IMR-90 (cell line): ENCODE measurements around the gene BRCA1. TPM values are rescaled to one million over a fixed set of nuclear protein-coding genes. Genes with fewer than 3 reads are reported as not detected.

ENCODE experiments used
- ATAC-seq: fragments of 200-7000 bp; cut with Tn5 transposase; 2 replicates; pipeline ENCODE4 v1.9.1; 2020; ENCODE audit warnings: low read depth, mild to moderate bottlenecking, moderate library complexity
- BruUV-seq: library from RNA; stranded (reverse); fragments of 400-500 nt; replicated peaks from 2 replicates; lab custom pipeline; 2021; lab: Mats Ljungman, UMichigan
- CTCF ChIA-PET: fragments of 300-600 bp; formaldehyde crosslinking; extraction: SDS; loops from one replicate; lab custom pipeline; 2021; ENCODE audit warnings: antibody characterized with exemption; lab: Yijun Ruan, JAX
- POLR2A ChIA-PET: fragments of 300-600 bp; sonication (Branson Sonifier 250); formaldehyde crosslinking; loops from one replicate; lab custom pipeline; 2022; ENCODE audit warnings: antibody characterized with exemption; ENCODE audit not compliant: unreplicated experiment; lab: Charles Lee
- DNase-seq: peaks from one replicate; pipeline ENCODE4 v3.0.0; 2013
- H2AFZ ChIP-seq: replicated peaks from 2 replicates; pipeline ENCODE3; 2013; ENCODE audit warnings: low read length, mild to moderate bottlenecking; ENCODE audit not compliant: poor library complexity
- H2AK5ac ChIP-seq: 2 replicates; pipeline ENCODE4 v1.6.1; 2013; ENCODE audit warnings: low read depth, low read length, inconsistent platforms
- H2AK9ac ChIP-seq: replicated peaks from 2 replicates; pipeline ENCODE3; 2013; ENCODE audit warnings: mild to moderate bottlenecking, low read depth, low read length, moderate library complexity; ENCODE audit not compliant: poor library complexity
- H2BK120ac ChIP-seq: 2 replicates; pipeline ENCODE4 v1.6.1; 2013; ENCODE audit warnings: low read depth, low read length, inconsistent platforms
- H2BK15ac ChIP-seq: 3 replicates; pipeline ENCODE4 v1.6.1; 2013; ENCODE audit warnings: low read depth, low read length, inconsistent platforms
- H2BK20ac ChIP-seq: 2 replicates; pipeline ENCODE4 v1.6.1; 2013; ENCODE audit warnings: low read depth, mild to moderate bottlenecking, inconsistent platforms, low read length, moderate library complexity
- H2BK5ac ChIP-seq: 2 replicates; pipeline ENCODE4 v1.6.1; 2013; ENCODE audit warnings: mild to moderate bottlenecking, low read depth, low read length, inconsistent platforms; ENCODE audit not compliant: poor library complexity, severe bottlenecking
- H3K14ac ChIP-seq: replicated peaks from 2 replicates; pipeline ENCODE4 v1.6.1; 2013; ENCODE audit warnings: low read depth, low read length, inconsistent platforms
- H3K18ac ChIP-seq: 2 replicates; pipeline ENCODE4 v1.6.1; 2013; ENCODE audit warnings: low read depth, low read length, control low read depth
- H3K23ac ChIP-seq: 2 replicates; pipeline ENCODE4 v1.6.1; 2013; ENCODE audit warnings: low read depth, low read length, inconsistent platforms
- H3K27ac ChIP-seq: 2 replicates; pipeline ENCODE4 v1.5.1; 2013; ENCODE audit warnings: mild to moderate bottlenecking, control low read depth, low read length; ENCODE audit not compliant: insufficient read depth
- H3K27me3 ChIP-seq: 2 replicates; pipeline ENCODE4 v1.6.1; 2013; ENCODE audit warnings: low read length; ENCODE audit not compliant: control insufficient read depth, insufficient read depth
- H3K36me3 ChIP-seq: 2 replicates; pipeline ENCODE4 v1.6.1; 2013; ENCODE audit warnings: low read length, mixed read lengths; ENCODE audit not compliant: control insufficient read depth, insufficient read depth
- H3K4ac ChIP-seq: 2 replicates; pipeline ENCODE4 v1.6.1; 2013; ENCODE audit warnings: low read depth, low read length, inconsistent platforms
- H3K4me1 ChIP-seq: 2 replicates; pipeline ENCODE4 v1.6.1; 2013; ENCODE audit warnings: low read length, mixed read lengths; ENCODE audit not compliant: control insufficient read depth, insufficient read depth
- H3K4me2 ChIP-seq: 2 replicates; pipeline ENCODE4 v1.6.1; 2013; ENCODE audit warnings: low read depth, mild to moderate bottlenecking, control low read depth, low read length, moderate library complexity
- H3K4me3 ChIP-seq: 2 replicates; pipeline ENCODE4 v1.5.1; 2013; ENCODE audit warnings: low read depth, mild to moderate bottlenecking, control low read depth, low read length, moderate library complexity; ENCODE audit not compliant: insufficient read depth
- H3K56ac ChIP-seq: 2 replicates; pipeline ENCODE4 v1.6.1; 2013; ENCODE audit warnings: low read length, inconsistent platforms; ENCODE audit not compliant: insufficient read depth; ENCODE audit errors: extremely low read depth
- H3K79me1 ChIP-seq, 2 experiments: 2 replicates each; pipeline ENCODE4 v1.6.1; 2013; ENCODE audit warnings: low read length in 2 of 2, inconsistent platforms in 1 of 2, low read depth in 1 of 2
- H3K9ac ChIP-seq: 2 replicates; pipeline ENCODE4 v1.6.1; 2013; ENCODE audit warnings: low read depth, low read length, control low read depth
- H3K9me1 ChIP-seq: 2 replicates; pipeline ENCODE4 v1.6.1; 2013; ENCODE audit warnings: low read length, inconsistent platforms; ENCODE audit not compliant: insufficient read depth
- H3K9me3 ChIP-seq: 2 replicates; pipeline ENCODE4 v1.6.1; 2013; ENCODE audit warnings: low read length; ENCODE audit not compliant: control insufficient read depth, insufficient read depth
- H4K20me1 ChIP-seq: 2 replicates; pipeline ENCODE4 v1.6.1; 2013; ENCODE audit warnings: low read length, inconsistent platforms; ENCODE audit not compliant: insufficient read depth
- H4K5ac ChIP-seq: 2 replicates; pipeline ENCODE4 v1.6.1; 2013; ENCODE audit warnings: mild to moderate bottlenecking, low read depth, low read length, control low read depth
- H4K8ac ChIP-seq, 2 experiments: 2 replicates each; pipeline ENCODE4 v1.6.1; 2013; ENCODE audit warnings: low read depth in 2 of 2, low read length in 2 of 2, control low read depth in 1 of 2, inconsistent platforms in 1 of 2
- H4K91ac ChIP-seq: 2 replicates; pipeline ENCODE4 v1.6.1; 2013; ENCODE audit warnings: low read depth, low read length, inconsistent platforms; ENCODE audit not compliant: insufficient read depth
- BHLHE40 ChIP-seq: fragments of 150-350 bp; IDR thresholded peaks from 2 replicates; pipeline ENCODE4 v1.6.1; 2016; ENCODE audit warnings: mild to moderate bottlenecking, low read depth, low read length
- CEBPB ChIP-seq: IDR thresholded peaks from 2 replicates; pipeline ENCODE4 v1.6.1; 2012; ENCODE audit warnings: low read depth, low read length, improper control_type of control experiment
- CHD1 ChIP-seq: IDR thresholded peaks from 2 replicates; pipeline ENCODE4 v1.6.1; 2012; ENCODE audit warnings: low read depth, low read length, improper control_type of control experiment
- FOS ChIP-seq: fragments of 150-350 bp; IDR thresholded peaks from 2 replicates; pipeline ENCODE4 v1.6.1; 2016; ENCODE audit warnings: low read depth, low read length
- MAFK ChIP-seq: IDR thresholded peaks from 2 replicates; pipeline ENCODE4 v1.6.1; 2012; ENCODE audit warnings: low read depth, low read length, improper control_type of control experiment
- MAZ ChIP-seq: IDR thresholded peaks from 2 replicates; pipeline ENCODE4 v1.6.1; 2012; ENCODE audit warnings: low read depth, mild to moderate bottlenecking, low read length, improper control_type of control experiment, moderate library complexity, borderline replicate concordance
- MXI1 ChIP-seq: IDR thresholded peaks from 2 replicates; pipeline ENCODE4 v1.6.1; 2012; ENCODE audit warnings: low read depth, mild to moderate bottlenecking, low read length, moderate library complexity, borderline replicate concordance
- NFE2L2 ChIP-seq: fragments of 150-350 bp; IDR thresholded peaks from 2 replicates; pipeline ENCODE4 v1.6.1; 2016; ENCODE audit warnings: low read depth, mild to moderate bottlenecking, low read length
- POLR2A ChIP-seq: IDR thresholded peaks from 2 replicates; pipeline ENCODE4 v1.6.1; 2012; ENCODE audit warnings: mild to moderate bottlenecking, low read depth, low read length
- RAD21 ChIP-seq: IDR thresholded peaks from 2 replicates; pipeline ENCODE4 v1.6.1; 2012; ENCODE audit warnings: low read length, improper control_type of control experiment
- RCOR1 ChIP-seq: IDR thresholded peaks from 2 replicates; pipeline ENCODE4 v1.6.1; 2012; ENCODE audit warnings: mild to moderate bottlenecking, low read length, improper control_type of control experiment; ENCODE audit not compliant: insufficient replicate concordance
- RFX5 ChIP-seq: IDR thresholded peaks from 2 replicates; pipeline ENCODE4 v1.8.0; 2012; ENCODE audit warnings: low read depth, mild to moderate bottlenecking, low read length, moderate library complexity
- SMC3 ChIP-seq: fragments of 150-350 bp; IDR thresholded peaks from 2 replicates; pipeline ENCODE4 v1.6.1; 2016; ENCODE audit warnings: low read depth, mild to moderate bottlenecking, antibody characterized with exemption, low read length, moderate library complexity
- WGBS, 2 experiments: methylation state at CpG; one replicate each; pipeline versions ENCODE4 v1.1.5 to v1.1.7; 2013; ENCODE audit warnings: missing lambda C conversion rate in 2 of 2; ENCODE audit not compliant: insufficient read length in 1 of 2; ENCODE audit errors: extremely low coverage in 2 of 2; 5-methylcytosine and 5-hydroxymethylcytosine counted together
- dilution Hi-C: fragments of 300-500 bp; cut with HindIII; formaldehyde crosslinking; loops from one replicate; pipeline ENCODE4 v1.14.3; 2018; ENCODE audit warnings: low sequenced_read_pairs; ENCODE audit not compliant: unreplicated experiment
- in situ Hi-C: fragments of 300-500 bp; cut with MboI; formaldehyde crosslinking; loops from 3 replicates; pipeline ENCODE4 v1.14.3; 2019; ENCODE audit warnings: low sequenced_read_pairs, inconsistent platforms, mixed read lengths
- intact Hi-C: fragments of 100-400 bp; cut with micrococcal nuclease; formaldehyde crosslinking; loops from 2 replicates; pipeline ENCODE4 v1.10.0; 2022
- polyA plus RNA-seq, 3 experiments: library from polyadenylated mRNA; depleted of rRNA; stranded (reverse); fragments of >200 nt; gene quantifications; 2 replicates each; pipeline ENCODE4 v1.2.3, GENCODE V29; 2012; ENCODE audit warnings: low replicate concordance in 1 of 3
- total RNA-seq: library from RNA; depleted of rRNA; stranded (reverse); fragments of >200 nt; gene quantifications from 2 replicates; pipeline ENCODE4 v1.2.3, GENCODE V29; 2012
- TF ChIP-seq, protein P1 (sequence below): fragments of 150-350 bp; IDR thresholded peaks from 2 replicates; pipeline ENCODE4 v1.6.1; 2016; ENCODE audit warnings: low read depth, mild to moderate bottlenecking, low read length, moderate library complexity, borderline replicate concordance
- TF ChIP-seq, protein P2 (sequence below): fragments of 150-350 bp; IDR thresholded peaks from 2 replicates; pipeline ENCODE4 v1.6.1; 2017; ENCODE audit warnings: mild to moderate bottlenecking, antibody characterized with exemption, low read length, low read depth
- TF ChIP-seq, protein P3 (sequence below): conservative IDR thresholded peaks from 2 replicates; pipeline ENCODE4 v1.5.1; 2012; ENCODE audit warnings: mild to moderate bottlenecking, low read depth, low read length, improper control_type of control experiment

Gene BRCA1
- total and polyA plus RNA-seq, 2 of the 4 experiments (the other 2 are of a cell fraction), result 8.3 to 17.7 TPM

DNA sequence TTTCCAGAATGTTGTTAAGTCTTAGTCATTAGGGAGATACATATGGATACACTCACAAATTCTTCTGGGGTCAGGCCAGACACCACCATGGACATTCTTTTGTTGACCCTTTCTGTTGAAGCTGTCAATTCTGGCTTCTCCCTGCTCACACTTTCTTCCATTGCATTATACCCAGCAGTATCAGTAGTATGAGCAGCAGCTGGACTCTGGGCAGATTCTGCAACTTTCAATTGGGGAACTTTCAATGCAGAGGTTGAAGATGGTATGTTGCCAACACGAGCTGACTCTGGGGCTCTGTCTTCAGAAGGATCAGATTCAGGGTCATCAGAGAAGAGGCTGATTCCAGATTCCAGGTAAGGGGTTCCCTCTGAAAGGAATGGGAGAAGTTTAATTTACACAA, 54.3 kb downstream of the BRCA1 start:
- ATAC-seq, result no peak
- Histone ChIP-seq H3K36me3 (peaks cover 3% of the 10 kb centered on the region; the same call in 1 of the 2 replicates), H3K9ac (no peak overlapping the region), H3K56ac (no peak overlapping the region), H3K4me3 (no peak overlapping the region), H3K27ac (no peak overlapping the region), H2AK5ac (no peak overlapping the region), H2BK120ac (no peak overlapping the region), H3K14ac (no peak overlapping the region), H3K18ac (no peak overlapping the region), H2BK5ac (no peak overlapping the region), H2BK15ac (no peak overlapping the region), H3K4ac (no peak overlapping the region), H3K9me3 (no peaks in the 10 kb centered on the region), H2AFZ (no peak overlapping the region), H3K79me1 (no peaks in the 10 kb centered on the region), H4K20me1 (no peaks in the 10 kb centered on the region), H4K5ac (no peak overlapping the region), H3K27me3 (no peaks in the 10 kb centered on the region), H3K4me1 (no peaks in the 10 kb centered on the region), H2BK20ac (no peak overlapping the region), H3K9me1 (peaks cover 2% of the 10 kb centered on the region; the same call in 1 of the 2 replicates), H4K8ac (no peak overlapping the region), H4K91ac (no peak overlapping the region), H3K4me2 (no peak overlapping the region), H2AK9ac (no peak overlapping the region), H3K23ac (no peak overlapping the region)
- in situ Hi-C loops, result loop anchor here (25.0 kb wide), 1 partner anchor 109 kb away; the partner anchor contains the start of gene AARSD1
- POLR2A ChIA-PET, result no interaction called here
- BruUV-seq, result no TSS peak
- dilution Hi-C loops, result no loop called here
- TF ChIP-seq NFE2L2, result no peak
- no peak for TF ChIP-seq RFX5
- no peak for TF ChIP-seq RAD21
- TF ChIP-seq MAFK, result no peak
- no peak for TF ChIP-seq MXI1
- TF ChIP-seq, protein P1, sequence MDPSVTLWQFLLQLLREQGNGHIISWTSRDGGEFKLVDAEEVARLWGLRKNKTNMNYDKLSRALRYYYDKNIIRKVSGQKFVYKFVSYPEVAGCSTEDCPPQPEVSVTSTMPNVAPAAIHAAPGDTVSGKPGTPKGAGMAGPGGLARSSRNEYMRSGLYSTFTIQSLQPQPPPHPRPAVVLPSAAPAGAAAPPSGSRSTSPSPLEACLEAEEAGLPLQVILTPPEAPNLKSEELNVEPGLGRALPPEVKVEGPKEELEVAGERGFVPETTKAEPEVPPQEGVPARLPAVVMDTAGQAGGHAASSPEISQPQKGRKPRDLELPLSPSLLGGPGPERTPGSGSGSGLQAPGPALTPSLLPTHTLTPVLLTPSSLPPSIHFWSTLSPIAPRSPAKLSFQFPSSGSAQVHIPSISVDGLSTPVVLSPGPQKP, result no peak
- no peak for TF ChIP-seq SMC3
- TF ChIP-seq BHLHE40, result no peak
- no peak for TF ChIP-seq FOS
- TF ChIP-seq, protein P2, sequence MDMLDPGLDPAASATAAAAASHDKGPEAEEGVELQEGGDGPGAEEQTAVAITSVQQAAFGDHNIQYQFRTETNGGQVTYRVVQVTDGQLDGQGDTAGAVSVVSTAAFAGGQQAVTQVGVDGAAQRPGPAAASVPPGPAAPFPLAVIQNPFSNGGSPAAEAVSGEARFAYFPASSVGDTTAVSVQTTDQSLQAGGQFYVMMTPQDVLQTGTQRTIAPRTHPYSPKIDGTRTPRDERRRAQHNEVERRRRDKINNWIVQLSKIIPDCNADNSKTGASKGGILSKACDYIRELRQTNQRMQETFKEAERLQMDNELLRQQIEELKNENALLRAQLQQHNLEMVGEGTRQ, result no peak
- no peak for TF ChIP-seq POLR2A
- TF ChIP-seq CEBPB, result no peak
- no peak for TF ChIP-seq CHD1
- no peak for TF ChIP-seq RCOR1
- TF ChIP-seq MAZ, result no peak
- TF ChIP-seq, protein P3, sequence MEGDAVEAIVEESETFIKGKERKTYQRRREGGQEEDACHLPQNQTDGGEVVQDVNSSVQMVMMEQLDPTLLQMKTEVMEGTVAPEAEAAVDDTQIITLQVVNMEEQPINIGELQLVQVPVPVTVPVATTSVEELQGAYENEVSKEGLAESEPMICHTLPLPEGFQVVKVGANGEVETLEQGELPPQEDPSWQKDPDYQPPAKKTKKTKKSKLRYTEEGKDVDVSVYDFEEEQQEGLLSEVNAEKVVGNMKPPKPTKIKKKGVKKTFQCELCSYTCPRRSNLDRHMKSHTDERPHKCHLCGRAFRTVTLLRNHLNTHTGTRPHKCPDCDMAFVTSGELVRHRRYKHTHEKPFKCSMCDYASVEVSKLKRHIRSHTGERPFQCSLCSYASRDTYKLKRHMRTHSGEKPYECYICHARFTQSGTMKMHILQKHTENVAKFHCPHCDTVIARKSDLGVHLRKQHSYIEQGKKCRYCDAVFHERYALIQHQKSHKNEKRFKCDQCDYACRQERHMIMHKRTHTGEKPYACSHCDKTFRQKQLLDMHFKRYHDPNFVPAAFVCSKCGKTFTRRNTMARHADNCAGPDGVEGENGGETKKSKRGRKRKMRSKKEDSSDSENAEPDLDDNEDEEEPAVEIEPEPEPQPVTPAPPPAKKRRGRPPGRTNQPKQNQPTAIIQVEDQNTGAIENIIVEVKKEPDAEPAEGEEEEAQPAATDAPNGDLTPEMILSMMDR, result no peak
- no peak for DNase-seq
- WGBS, 2 experiments, result 86% methylated on average over 1 of the region's 1 CpG; no CpG with 5 or more reads in 1 of the 2 experiments
- intact Hi-C loops, result no loop called here
- CTCF ChIA-PET, result interaction anchor here (0.6 kb wide), 1 partner anchor 12 kb away, joined by 4 read pairs; no protein-coding TSS in a partner anchor
